Measurements from ENCODE around the gene SIGLEC9.

- TF ChIP-seq POLR2A (IDR thresholded peaks at IDR 0.05) = no peak
- no peak for TF ChIP-seq CTCF (IDR thresholded peaks at IDR 0.05)
- no peak for TF ChIP-seq EP300 (IDR thresholded peaks at IDR 0.05)
Observed at GRCh38 chr19:51173681-51174080, 49.0 kb downstream of the SIGLEC9 start.

All from ovary (tissue), 3 donors.